ENCODE measurements around the gene TNP2.

The TNP2 gene

GRCh38 chr16:11255737-11256660 is 13.1 kb downstream of the TNP2 start, which contains the start of gene SOCS1:
SOCS1 (minus strand) TSS chr16:11256204; CDS start chr16:11255478, 726 bp downstream.
- DNase-seq (ENCODE audit: low read depth): peak; percentile 57

GRCh38 chr16:11254913-11255736 is 14.0 kb downstream of the TNP2 start:
- peak; percentile 49 for DNase-seq (ENCODE audit: low read depth)

- no peak for DNase-seq (ENCODE audit: low read depth)
These were observed 14.9 kb downstream of the TNP2 start for GRCh38 chr16:11253995-11254912.

GRCh38 chr16:11253009-11253994 is 15.8 kb downstream of the TNP2 start:
- peak; percentile 37 for DNase-seq (ENCODE audit: low read depth)

- DNase-seq (ENCODE audit: low read depth): no peak
These were observed 16.6 kb downstream of the TNP2 start for GRCh38 chr16:11252482-11252931.

GRCh38 chr16:11251525-11252481 is 17.3 kb downstream of the TNP2 start:
- peak; percentile 84 for DNase-seq (ENCODE audit: low read depth)

GRCh38 chr16:11250786-11251524 is 18.2 kb downstream of the TNP2 start:
- DNase-seq (ENCODE audit: low read depth): no peak

GRCh38 chr16:11250091-11250785 is 18.9 kb downstream of the TNP2 start:
- DNase-seq (ENCODE audit: low read depth): no peak

- no peak for DNase-seq (ENCODE audit: low read depth)
These were observed 19.7 kb downstream of the TNP2 start for GRCh38 chr16:11249233-11250061.

GRCh38 chr16:11248133-11248532 is 21.0 kb downstream of the TNP2 start:
- DNase-seq (ENCODE audit: low read depth): no peak

GRCh38 chr16:11245988-11246387 is 23.1 kb downstream of the TNP2 start:
- DNase-seq (ENCODE audit: low read depth): no peak

GRCh38 chr16:11245222-11245737 is 23.8 kb downstream of the TNP2 start:
- DNase-seq (ENCODE audit: low read depth): no peak

- no peak for DNase-seq (ENCODE audit: low read depth)
These were observed 26.5 kb downstream of the TNP2 start for GRCh38 chr16:11242658-11243057.

- DNase-seq (ENCODE audit: low read depth): no peak
These were observed 27.5 kb downstream of the TNP2 start for GRCh38 chr16:11241480-11242204.

- no peak for DNase-seq (ENCODE audit: low read depth)
These were observed 28.3 kb downstream of the TNP2 start for GRCh38 chr16:11240636-11241473.
